Gastroesophageal sphincter (tissue), 4 donors: ENCODE data around the gene B4GALT2. TPM values are rescaled to one million over a fixed set of nuclear protein-coding genes. Genes with fewer than 3 reads are reported as not detected.

Experiments used
- ATAC-seq: fragments of 150-250 bp; one replicate; pipeline ENCODE4 v1.9.1; 2016; ENCODE audit warnings: mild to moderate bottlenecking, moderate library complexity
- H3K27ac ChIP-seq, 4 donors: fragments of 200-600 bp; sonication (generic) in 3 of 4; 1 replicate in 3 of 4; 2 replicates in 1 of 4; pipeline ENCODE4 v1.5.1; 2016 to 2019
- H3K27me3 ChIP-seq: fragments of 200-600 bp; sonication (generic); one replicate; pipeline ENCODE4 v1.5.1; 2019
- H3K36me3 ChIP-seq, 2 donors: fragments of 200-600 bp; sonication (generic); one replicate each; pipeline ENCODE4 v1.5.1; 2019; ENCODE audit warnings: control low read depth in 1 of 2
- H3K4me1 ChIP-seq, 3 donors: fragments of 200-600 bp; sonication (generic); 1 replicate in 2 of 3; 2 replicates in 1 of 3; pipeline ENCODE4 v1.5.1; 2016 to 2019; ENCODE audit warnings: control low read depth in 2 of 3
- H3K4me3 ChIP-seq, 2 donors: fragments of 200-600 bp; sonication (generic); one replicate each; pipeline ENCODE4 v1.5.1; 2019; ENCODE audit warnings: mild to moderate bottlenecking in 1 of 2, moderate library complexity in 1 of 2
- H3K9me3 ChIP-seq, 3 donors: fragments of 200-600 bp; sonication (generic); one replicate each; pipeline ENCODE4 v1.5.1; 2017 to 2019; ENCODE audit warnings: control low read depth in 2 of 3
- CTCF ChIP-seq, 4 experiments: fragments of 200-600 bp in 2 of 4; fragments of 450-650 bp in 2 of 4; sonication (generic) in 1 of 4; IDR thresholded peaks; one replicate each; pipeline ENCODE4 v1.5.1; 2017 to 2019; ENCODE audit warnings: antibody characterized with exemption in 4 of 4, mild to moderate bottlenecking in 2 of 4, moderate library complexity in 2 of 4
- EP300 ChIP-seq: sonication (generic); formaldehyde crosslinking; IDR thresholded peaks from one replicate; pipeline ENCODE4 v1.6.1; 2017; ENCODE audit warnings: antibody characterized with exemption, mild to moderate bottlenecking
- POLR2A ChIP-seq, 2 donors: fragments of 450-650 bp; IDR thresholded peaks; one replicate each; pipeline ENCODE4 v1.6.1; 2017; ENCODE audit warnings: antibody characterized with exemption in 2 of 2, mild to moderate bottlenecking in 2 of 2, moderate library complexity in 1 of 2
- POLR2AphosphoS5 ChIP-seq: sonication (generic); formaldehyde crosslinking; IDR thresholded peaks from one replicate; pipeline ENCODE4 v1.6.1; 2017; ENCODE audit warnings: antibody characterized with exemption
- WGBS, 2 donors: methylation state at CpG; one replicate each; pipeline ENCODE4 v1.1.5; 2018; ENCODE audit warnings: low coverage in 1 of 2; 5-methylcytosine and 5-hydroxymethylcytosine counted together
- total RNA-seq, 4 donors: library from RNA; depleted of rRNA; stranded (reverse); fragments of >200 nt; gene quantifications; one replicate each; pipeline ENCODE4 v1.1.0, GENCODE V29; 2016

Gene B4GALT2
- total RNA-seq, 4 donors from 2014 or later = 34.4 to 129 (median 37.6) TPM

DNA sequence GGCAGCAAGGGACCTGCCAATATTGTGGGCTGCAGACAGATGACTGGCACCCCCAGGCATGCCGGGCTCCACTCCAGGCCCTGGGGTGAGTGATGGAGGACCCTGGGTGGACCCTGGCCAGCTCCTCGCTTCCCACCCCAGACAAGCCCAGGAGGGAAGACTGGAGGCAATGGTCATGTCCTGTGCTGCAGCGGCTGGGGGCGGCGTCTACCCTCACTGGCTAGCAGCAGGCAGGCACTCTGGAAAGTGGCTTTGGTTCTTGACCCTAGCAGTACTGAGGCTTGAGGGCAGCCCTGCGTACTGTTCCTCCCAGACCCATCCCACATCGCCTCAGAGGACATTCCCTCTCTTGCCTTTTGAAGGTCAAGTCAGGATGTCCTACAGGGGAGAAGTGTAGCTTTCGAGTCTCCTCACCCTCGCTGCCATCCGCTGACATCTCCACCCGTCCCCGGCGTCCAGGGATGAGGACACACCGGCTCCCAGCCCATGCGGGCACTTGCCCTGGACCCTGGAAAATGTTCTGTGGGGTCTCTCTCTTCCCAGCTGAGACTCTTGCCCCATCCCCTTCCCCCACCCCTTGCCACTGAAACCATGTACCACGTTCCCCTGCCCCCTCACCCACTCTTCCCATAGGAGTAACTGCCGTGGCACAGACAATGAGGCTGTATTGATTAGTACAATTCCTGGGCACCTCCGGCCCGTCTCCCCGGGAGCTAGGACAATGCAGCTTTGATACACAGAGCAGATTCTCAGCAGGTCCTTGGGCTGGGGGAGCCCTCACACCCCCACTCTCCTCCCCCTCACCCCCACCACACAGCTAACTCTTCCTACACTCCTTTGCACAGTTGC is 37.3 kb downstream of the B4GALT2 start:
- WGBS, 2 donors = 85 to 88% methylated on average over 3 to 11 of the region's 20 CpGs
- Histone ChIP-seq H3K4me1 (peaks cover 0 to 23% (median 4%) of the 10 kb centered on the region in 3 donors), H3K27ac (no peak overlapping the region), H3K36me3 (peaks cover 0 to 21% of the 10 kb centered on the region in 2 donors), H3K9me3 (no peaks in the 10 kb centered on the region), H3K4me3 (no peak overlapping the region), H3K27me3 (no peaks in the 10 kb centered on the region)
- ATAC-seq = no peak
- TF ChIP-seq EP300 = no peak
- TF ChIP-seq POLR2AphosphoS5 = no peak
- no peak for TF ChIP-seq CTCF (IDR thresholded peaks at IDR 0.05)
- no peak for TF ChIP-seq POLR2A (IDR thresholded peaks at IDR 0.05)

DNA sequence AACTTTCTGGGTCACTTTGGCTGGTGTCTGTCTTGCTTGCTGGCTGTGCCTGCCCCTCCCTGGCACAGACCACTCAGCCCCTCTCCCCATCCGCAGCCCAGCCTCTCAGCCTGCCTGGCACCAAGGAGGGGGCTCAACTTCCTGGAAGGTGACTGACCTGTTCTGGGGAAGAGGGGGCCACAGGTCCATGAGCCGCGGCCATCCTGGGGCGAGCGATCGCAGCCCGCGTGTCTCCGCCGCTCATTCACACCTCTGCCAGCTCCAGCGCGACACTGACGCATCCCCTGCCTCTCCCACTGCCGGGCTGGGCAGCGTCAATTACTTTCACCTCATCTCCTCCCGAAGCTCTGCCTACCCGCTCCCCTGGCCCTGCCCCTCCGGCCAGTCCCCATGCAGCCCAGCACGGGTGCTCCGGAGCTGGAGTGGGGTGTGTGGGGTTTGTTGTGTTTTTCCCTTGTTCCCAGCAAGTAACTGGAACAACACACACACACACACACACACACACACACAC is 37.9 kb downstream of the B4GALT2 start:
- no peaks in the 10 kb centered on the region for H3K9me3 ChIP-seq
- peaks cover 0 to 25% of the 10 kb centered on the region in 2 donors for H3K36me3 ChIP-seq
- ATAC-seq = no peak
- H3K4me3 ChIP-seq = no peak overlapping the region
- TF ChIP-seq POLR2A (IDR thresholded peaks at IDR 0.05) = no peak
- no peak for TF ChIP-seq CTCF (IDR thresholded peaks at IDR 0.05)
- TF ChIP-seq POLR2AphosphoS5 = no peak
- TF ChIP-seq EP300 = no peak
- 90% methylated on average over 13 of the region's 20 CpGs; no CpG with 5 or more reads in 1 of the 2 donors for WGBS, 2 donors
- H3K27ac ChIP-seq = no peak overlapping the region
- no peaks in the 10 kb centered on the region for H3K27me3 ChIP-seq
- H3K4me1 ChIP-seq = peaks cover 0 to 20% (median 4%) of the 10 kb centered on the region in 3 donors

DNA sequence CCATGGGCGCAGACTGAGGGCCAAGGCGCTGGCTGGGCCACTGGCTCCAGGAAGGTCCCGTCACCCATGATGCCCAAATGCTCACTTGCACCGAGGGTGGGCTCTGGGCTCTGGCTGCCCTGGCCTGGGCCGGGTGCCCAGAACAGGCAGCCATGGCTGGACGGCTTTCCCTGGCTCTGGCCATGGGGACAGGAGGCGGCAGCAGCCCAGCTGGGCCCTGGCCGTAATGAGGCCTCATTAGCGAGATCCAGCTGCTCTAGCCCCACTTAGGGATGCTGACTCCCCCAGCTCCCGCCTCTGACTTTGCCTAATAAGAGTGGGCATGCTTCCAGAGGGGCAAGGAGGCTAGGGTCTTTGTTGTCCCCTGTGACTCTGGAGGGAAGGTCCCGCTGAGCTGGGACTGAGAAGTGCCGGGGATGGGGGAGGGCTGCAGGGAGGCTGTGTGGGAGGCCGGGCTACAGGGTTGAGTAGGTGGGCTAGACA is 40.5 kb downstream of the B4GALT2 start:
- no peak for TF ChIP-seq CTCF (IDR thresholded peaks at IDR 0.05)
- no peak for TF ChIP-seq POLR2AphosphoS5
- TF ChIP-seq EP300 = no peak
- no peak for TF ChIP-seq POLR2A (IDR thresholded peaks at IDR 0.05)
- Histone ChIP-seq H3K4me1 (peaks cover 0 to 18% (median 4%) of the 10 kb centered on the region in 3 donors), H3K4me3 (no peak overlapping the region), H3K27ac (no peak overlapping the region), H3K9me3 (no peaks in the 10 kb centered on the region), H3K36me3 (peaks cover 0 to 42% of the 10 kb centered on the region in 2 donors), H3K27me3 (no peaks in the 10 kb centered on the region)
- 80 to 100% methylated on average over 1 to 2 of the region's 13 CpGs for WGBS, 2 donors
- ATAC-seq = no peak

DNA sequence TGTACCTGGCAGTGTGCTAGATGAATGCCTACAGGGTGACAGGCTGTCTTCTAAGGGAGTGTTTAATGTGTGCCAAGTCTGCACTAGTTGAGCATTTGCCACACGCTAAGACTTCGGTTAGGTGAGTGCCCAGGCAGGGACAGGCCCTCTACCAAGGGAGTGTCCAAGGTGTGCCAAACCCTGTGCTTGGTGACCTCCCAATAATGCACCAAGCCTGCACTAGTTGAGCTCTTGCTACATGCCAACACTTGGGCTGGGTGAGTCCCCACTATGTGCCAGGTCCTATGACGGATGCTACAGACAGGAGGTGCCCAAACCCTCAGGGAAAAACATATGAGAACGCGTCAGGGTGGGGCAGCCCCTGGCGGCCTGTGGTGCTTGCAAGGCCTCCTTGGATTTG is 41.5 kb downstream of the B4GALT2 start:
- H3K4me3 ChIP-seq = no peak overlapping the region
- peaks cover 0 to 42% of the 10 kb centered on the region in 2 donors for H3K36me3 ChIP-seq
- no peak for TF ChIP-seq EP300
- no peak for TF ChIP-seq POLR2A (IDR thresholded peaks at IDR 0.05)

DNA sequence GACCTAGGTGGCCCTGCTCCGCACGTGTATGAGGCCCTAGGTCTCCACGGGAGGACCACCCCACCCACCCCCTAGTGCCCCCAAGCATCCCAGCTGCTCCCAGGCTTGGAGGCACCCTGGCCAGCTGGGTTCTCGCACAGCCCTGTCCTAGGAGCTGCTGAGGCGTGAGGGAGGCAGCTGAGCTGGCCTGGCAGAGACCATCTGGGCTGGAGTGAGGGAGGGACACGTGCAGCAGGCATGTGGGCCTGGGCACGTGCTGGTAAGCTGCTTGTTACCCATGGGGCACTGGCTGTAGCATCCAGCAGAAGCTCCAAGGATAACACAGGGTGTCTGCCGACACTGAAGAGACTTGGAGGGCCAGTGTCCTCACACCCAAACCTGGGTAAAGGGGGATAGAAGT is 42.1 kb downstream of the B4GALT2 start:
- no peak for ATAC-seq

More for the DNA sequence above, 41.5 kb downstream of the B4GALT2 start:
- Histone ChIP-seq H3K27ac (no peak overlapping the region), H3K4me1 (peaks cover 0 to 9% (median 3%) of the 10 kb centered on the region in 3 donors), H3K9me3 (no peaks in the 10 kb centered on the region), H3K27me3 (no peaks in the 10 kb centered on the region)
- ATAC-seq = no peak
- whole genome bisulfite sequencing, 2 donors = 100% methylated on average over 1 of the region's 6 CpGs; no CpG with 5 or more reads in 1 of the 2 donors

More for the DNA sequence above, 42.1 kb downstream of the B4GALT2 start:
- H3K9me3 ChIP-seq = no peaks in the 10 kb centered on the region
- H3K27me3 ChIP-seq = no peaks in the 10 kb centered on the region
- H3K4me3 ChIP-seq = no peak overlapping the region
- H3K36me3 ChIP-seq = peaks cover 0 to 42% of the 10 kb centered on the region in 2 donors
- peaks cover 0 to 2% (median 0%) of the 10 kb centered on the region in 3 donors for H3K4me1 ChIP-seq
- TF ChIP-seq POLR2AphosphoS5 (no peak), CTCF (IDR thresholded peaks at IDR 0.05) (no peak), EP300 (no peak), POLR2A (IDR thresholded peaks at IDR 0.05) (no peak)
- no peak overlapping the region for H3K27ac ChIP-seq
- 82 to 100% methylated on average over 1 to 2 of the region's 8 CpGs for WGBS, 2 donors
